Measurements from ENCODE around the gene P2RX7.

Gene P2RX7

GRCh38 chr12:121132601-121133481 is at the start of gene P2RX7:
P2RX7 (plus strand) TSS chr12:121132876; CDS start chr12:121132971, 95 bp downstream.
- Histone ChIP-seq H3K9me3 (ENCODE audit: control insufficient read depth, low read length) (no peaks in the 10 kb centered on the region), H3K4me1 (ENCODE audit: control insufficient read depth, insufficient read depth, low read length) (peaks cover 29% of the 10 kb centered on the region), H3K4me3 (ENCODE audit: low read length) (peak within 1 kb of the TSS; percentile 43), H3K9ac (ENCODE audit: low read length) (peak within 1 kb of the TSS; percentile 45), H3K27me3 (ENCODE audit: control insufficient read depth, insufficient read depth, low read length) (no peaks in the 10 kb centered on the region), H3K36me3 (ENCODE audit: control insufficient read depth, insufficient read depth, low read length) (no peaks in the 10 kb centered on the region)

DNA sequence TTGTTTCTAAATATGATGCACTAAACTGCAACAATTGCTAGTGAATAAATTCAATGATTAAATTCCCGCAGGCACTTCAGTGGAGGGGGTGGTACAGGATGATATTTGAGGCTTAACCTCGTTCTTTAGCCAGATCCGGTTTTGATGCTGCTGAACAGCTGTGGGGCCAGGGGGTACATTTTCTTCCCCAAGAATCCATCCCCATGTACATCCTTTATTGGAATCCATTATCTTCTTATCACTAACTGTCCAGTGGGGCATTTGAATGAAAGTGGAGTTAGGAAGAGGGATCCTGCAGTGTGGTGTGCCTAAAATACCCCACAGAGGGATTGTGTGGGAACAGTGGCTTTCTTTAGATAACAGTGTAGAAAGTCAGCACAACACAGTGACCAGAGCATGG is 48.4 kb upstream of the P2RX7 start:
- Histone ChIP-seq H3K9me3 (ENCODE audit: control insufficient read depth, low read length) (no peaks in the 10 kb centered on the region), H3K9ac (ENCODE audit: low read length) (no peak overlapping the region), H3K4me3 (ENCODE audit: low read length) (no peak overlapping the region), H3K4me1 (ENCODE audit: control insufficient read depth, insufficient read depth, low read length) (no peaks in the 10 kb centered on the region), H3K27me3 (ENCODE audit: control insufficient read depth, insufficient read depth, low read length) (no peaks in the 10 kb centered on the region), H3K36me3 (ENCODE audit: control insufficient read depth, insufficient read depth, low read length) (no peaks in the 10 kb centered on the region)

GRCh38 chr12:121085069-121085468 is 47.6 kb upstream of the P2RX7 start:
- Histone ChIP-seq H3K9ac (ENCODE audit: low read length) (no peak overlapping the region), H3K27me3 (ENCODE audit: control insufficient read depth, insufficient read depth, low read length) (no peaks in the 10 kb centered on the region), H3K9me3 (ENCODE audit: control insufficient read depth, low read length) (no peaks in the 10 kb centered on the region), H3K4me1 (ENCODE audit: control insufficient read depth, insufficient read depth, low read length) (no peaks in the 10 kb centered on the region), H3K36me3 (ENCODE audit: control insufficient read depth, insufficient read depth, low read length) (no peaks in the 10 kb centered on the region), H3K4me3 (ENCODE audit: low read length) (no peak overlapping the region)

DNA sequence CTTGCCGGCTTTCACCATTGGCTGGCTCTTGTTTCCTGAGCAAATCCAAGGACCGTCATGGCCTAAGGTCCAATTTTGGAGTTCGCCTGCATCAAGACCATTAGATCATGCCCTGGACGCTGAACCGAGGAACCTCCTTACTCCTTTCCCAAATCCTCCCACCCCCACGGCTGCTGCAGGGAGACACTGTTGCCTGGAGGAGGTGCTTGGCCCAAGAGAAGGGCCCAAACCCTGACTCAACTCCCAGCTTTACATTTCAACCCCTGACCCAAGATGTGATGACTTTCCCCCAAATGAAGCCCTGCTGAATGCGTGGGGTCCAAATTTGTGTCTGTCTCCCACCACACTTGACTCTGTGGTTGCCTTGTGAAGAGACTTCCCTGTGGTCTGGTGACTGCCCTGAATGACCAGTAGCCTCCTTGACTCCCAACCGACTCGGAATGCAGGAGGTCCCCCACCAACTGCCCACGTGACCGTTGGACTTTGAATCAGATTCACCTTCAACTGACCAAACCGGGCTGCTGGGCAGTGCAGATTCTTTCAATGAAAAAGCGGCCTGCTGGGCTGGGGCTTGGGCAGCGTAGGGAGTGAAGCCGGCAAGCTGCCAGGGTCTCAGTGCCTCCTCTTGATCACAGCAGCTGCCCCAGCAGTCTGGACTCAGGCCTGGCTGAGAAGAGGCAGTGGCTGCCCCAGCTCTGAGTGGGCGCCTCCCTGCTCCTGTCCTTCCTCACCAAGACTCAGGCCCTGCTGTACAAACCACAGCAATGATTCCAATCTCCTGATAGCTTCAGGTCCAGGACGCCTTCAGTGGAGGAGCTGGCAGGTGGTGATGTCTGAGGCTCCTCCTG is 46.9 kb upstream of the P2RX7 start:
- H3K9ac ChIP-seq (ENCODE audit: low read length): no peak overlapping the region
- H3K4me1 ChIP-seq (ENCODE audit: control insufficient read depth, insufficient read depth, low read length): no peaks in the 10 kb centered on the region
- no peaks in the 10 kb centered on the region for H3K27me3 ChIP-seq (ENCODE audit: control insufficient read depth, insufficient read depth, low read length)
- H3K4me3 ChIP-seq (ENCODE audit: low read length): no peak overlapping the region
- H3K36me3 ChIP-seq (ENCODE audit: control insufficient read depth, insufficient read depth, low read length): no peaks in the 10 kb centered on the region
- H3K9me3 ChIP-seq (ENCODE audit: control insufficient read depth, low read length): no peaks in the 10 kb centered on the region

- no peak overlapping the region for H3K4me3 ChIP-seq (ENCODE audit: low read length)
- H3K4me1 ChIP-seq (ENCODE audit: control insufficient read depth, insufficient read depth, low read length): no peaks in the 10 kb centered on the region
- H3K27me3 ChIP-seq (ENCODE audit: control insufficient read depth, insufficient read depth, low read length): no peaks in the 10 kb centered on the region
- no peak overlapping the region for H3K9ac ChIP-seq (ENCODE audit: low read length)
- H3K36me3 ChIP-seq (ENCODE audit: control insufficient read depth, insufficient read depth, low read length): no peaks in the 10 kb centered on the region
- H3K9me3 ChIP-seq (ENCODE audit: control insufficient read depth, low read length): no peaks in the 10 kb centered on the region
Measured at GRCh38 chr12:121086781-121087295, 45.8 kb upstream of the P2RX7 start.

- H3K9ac ChIP-seq (ENCODE audit: low read length): no peak overlapping the region
- H3K27me3 ChIP-seq (ENCODE audit: control insufficient read depth, insufficient read depth, low read length): no peaks in the 10 kb centered on the region
- H3K36me3 ChIP-seq (ENCODE audit: control insufficient read depth, insufficient read depth, low read length): no peaks in the 10 kb centered on the region
- H3K4me3 ChIP-seq (ENCODE audit: low read length): no peak overlapping the region
- H3K9me3 ChIP-seq (ENCODE audit: control insufficient read depth, low read length): no peaks in the 10 kb centered on the region
- H3K4me1 ChIP-seq (ENCODE audit: control insufficient read depth, insufficient read depth, low read length): no peaks in the 10 kb centered on the region
Measured at GRCh38 chr12:121087467-121088194, 45.0 kb upstream of the P2RX7 start.

DNA sequence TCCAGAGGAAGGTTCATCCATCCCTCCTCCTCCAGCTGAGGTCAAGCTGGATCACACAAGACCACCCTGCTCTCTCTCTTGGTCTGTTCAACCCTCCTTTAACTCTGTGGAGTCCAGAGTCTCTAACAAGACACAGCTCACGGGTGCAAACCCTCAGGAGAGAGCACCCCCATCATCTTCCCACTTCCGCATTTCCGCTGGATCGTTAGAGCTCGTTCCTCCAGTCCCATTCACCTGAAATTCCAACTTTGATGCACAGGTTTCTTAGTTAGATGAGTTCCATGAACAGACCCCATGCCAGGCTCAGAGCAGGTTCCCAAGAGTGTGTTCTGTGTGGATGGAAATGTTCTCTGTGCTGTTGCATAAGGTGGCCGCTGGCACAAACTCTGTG is 44.5 kb upstream of the P2RX7 start:
- Histone ChIP-seq H3K9me3 (ENCODE audit: control insufficient read depth, low read length) (no peaks in the 10 kb centered on the region), H3K4me1 (ENCODE audit: control insufficient read depth, insufficient read depth, low read length) (no peaks in the 10 kb centered on the region), H3K27me3 (ENCODE audit: control insufficient read depth, insufficient read depth, low read length) (no peaks in the 10 kb centered on the region), H3K4me3 (ENCODE audit: low read length) (no peak overlapping the region), H3K36me3 (ENCODE audit: control insufficient read depth, insufficient read depth, low read length) (no peaks in the 10 kb centered on the region), H3K9ac (ENCODE audit: low read length) (no peak overlapping the region)

DNA sequence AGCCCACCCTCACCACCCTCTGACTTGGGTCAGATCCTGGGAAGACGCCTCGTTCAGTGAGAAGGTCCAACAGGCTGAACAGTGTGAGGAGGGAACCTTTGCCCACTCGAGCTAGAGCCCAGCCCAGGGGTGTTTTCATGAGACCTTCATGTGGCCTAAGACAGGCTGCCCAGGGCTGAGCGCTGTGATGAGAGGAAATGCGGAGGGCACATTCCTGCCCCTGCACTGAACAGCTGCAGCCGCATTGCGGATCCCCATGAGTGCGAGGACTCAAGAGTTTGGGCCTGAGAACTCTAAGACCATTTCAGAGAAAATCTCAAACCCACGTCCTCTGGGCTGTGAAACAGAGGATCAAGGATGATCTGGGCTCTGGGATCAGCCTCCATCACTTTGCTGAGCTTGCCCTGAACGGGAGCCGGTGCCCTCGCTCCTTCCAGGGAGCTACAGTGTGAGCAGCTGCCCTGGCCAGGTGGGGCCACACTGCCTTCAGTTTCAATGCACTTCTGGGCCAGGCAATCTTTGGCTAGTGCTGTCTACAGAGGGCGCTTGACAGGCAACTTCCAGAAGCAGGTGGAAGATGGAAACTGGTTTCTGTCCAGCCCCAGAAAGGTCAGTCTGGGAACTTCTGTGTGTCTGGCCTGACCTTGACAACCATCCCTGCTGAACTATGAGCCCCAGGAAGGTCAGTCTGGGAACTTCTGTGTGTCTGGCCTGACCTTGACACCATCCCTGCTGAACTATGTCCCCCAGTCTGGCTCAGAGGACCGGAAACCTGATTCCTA is 43.5 kb upstream of the P2RX7 start:
- Histone ChIP-seq H3K27me3 (ENCODE audit: control insufficient read depth, insufficient read depth, low read length) (no peaks in the 10 kb centered on the region), H3K4me3 (ENCODE audit: low read length) (no peak overlapping the region), H3K4me1 (ENCODE audit: control insufficient read depth, insufficient read depth, low read length) (no peaks in the 10 kb centered on the region), H3K36me3 (ENCODE audit: control insufficient read depth, insufficient read depth, low read length) (no peaks in the 10 kb centered on the region), H3K9ac (ENCODE audit: low read length) (no peak overlapping the region), H3K9me3 (ENCODE audit: control insufficient read depth, low read length) (no peaks in the 10 kb centered on the region)

DNA sequence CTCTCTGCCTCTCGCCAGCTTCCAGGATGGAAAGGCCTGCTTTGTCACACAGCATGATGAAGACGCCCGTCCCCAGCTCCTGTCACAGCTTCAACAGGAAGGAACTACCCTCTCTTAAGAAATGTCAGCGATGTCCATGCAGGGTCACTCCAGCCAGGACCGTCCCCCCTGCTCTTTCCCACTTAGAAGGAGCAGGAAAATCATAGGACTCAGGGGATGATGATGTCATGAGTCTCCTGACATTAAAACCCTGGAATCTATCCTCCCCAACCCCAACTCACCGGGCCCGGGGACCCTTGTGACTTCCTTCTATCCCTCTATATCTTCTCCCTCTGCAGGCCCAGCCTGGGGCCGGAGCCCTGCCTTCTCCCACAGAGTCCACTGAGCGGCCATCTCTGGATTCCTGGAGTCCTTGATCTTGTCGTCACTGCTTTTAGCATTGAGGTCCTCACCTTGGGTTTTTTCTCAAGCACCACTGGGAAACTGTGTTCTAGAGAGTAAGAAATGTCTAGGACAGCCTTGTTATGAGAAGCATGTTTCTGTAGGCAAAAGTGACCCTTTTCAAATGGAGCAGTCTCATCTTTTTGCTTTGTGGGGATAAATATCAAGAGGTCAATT is 42.8 kb upstream of the P2RX7 start:
- H3K4me3 ChIP-seq (ENCODE audit: low read length): no peak overlapping the region
- no peak overlapping the region for H3K9ac ChIP-seq (ENCODE audit: low read length)
- no peaks in the 10 kb centered on the region for H3K4me1 ChIP-seq (ENCODE audit: control insufficient read depth, insufficient read depth, low read length)
- H3K36me3 ChIP-seq (ENCODE audit: control insufficient read depth, insufficient read depth, low read length): no peaks in the 10 kb centered on the region
- H3K27me3 ChIP-seq (ENCODE audit: control insufficient read depth, insufficient read depth, low read length): no peaks in the 10 kb centered on the region
- no peaks in the 10 kb centered on the region for H3K9me3 ChIP-seq (ENCODE audit: control insufficient read depth, low read length)

- no peak overlapping the region for H3K4me3 ChIP-seq (ENCODE audit: low read length)
- H3K4me1 ChIP-seq (ENCODE audit: control insufficient read depth, insufficient read depth, low read length): peaks cover 6% of the 10 kb centered on the region
- no peak overlapping the region for H3K9ac ChIP-seq (ENCODE audit: low read length)
- H3K9me3 ChIP-seq (ENCODE audit: control insufficient read depth, low read length): no peaks in the 10 kb centered on the region
- H3K36me3 ChIP-seq (ENCODE audit: control insufficient read depth, insufficient read depth, low read length): no peaks in the 10 kb centered on the region
- H3K27me3 ChIP-seq (ENCODE audit: control insufficient read depth, insufficient read depth, low read length): peaks cover 6% of the 10 kb centered on the region
Measured at GRCh38 chr12:121090586-121091514, 41.8 kb upstream of the P2RX7 start.
